GM23338 (cell line): Measurements from ENCODE around the gene LRBA. TPM values are rescaled to one million over a fixed set of nuclear protein-coding genes. Genes with fewer than 3 reads are reported as not detected.

ENCODE experiments used
- ATAC-seq: fragments of 200-7000 bp; cut with Tn5 transposase; 3 replicates; pipeline ENCODE4 v1.9.1; 2020
- DNase-seq: peaks from one replicate; pipeline ENCODE4 v3.0.0-alpha.2; 2015; ENCODE audit warnings: low spot score
- H2AFZ ChIP-seq: fragments of 200-600 bp; sonication (generic); 2 replicates; pipeline ENCODE4 v1.8.0; 2016; ENCODE audit warnings: antibody characterized with exemption, mild to moderate bottlenecking, moderate library complexity
- H3F3A ChIP-seq: fragments of 200-600 bp; sonication (generic); replicated peaks from 2 replicates; pipeline ENCODE4 v1.8.0; 2017; ENCODE audit warnings: antibody characterized with exemption, mixed run types, low read depth
- H3K27ac ChIP-seq: fragments of 200-600 bp; sonication (generic); 2 replicates; pipeline ENCODE4 v1.6.1; 2016; ENCODE audit warnings: low read depth
- H3K27me3 ChIP-seq: fragments of 200-600 bp; sonication (generic); 2 replicates; pipeline ENCODE4 v1.8.0; 2016; ENCODE audit warnings: mild to moderate bottlenecking, mixed run types, moderate library complexity; ENCODE audit not compliant: insufficient read depth
- H3K36me3 ChIP-seq: fragments of 200-600 bp; sonication (generic); 2 replicates; pipeline ENCODE4 v1.8.0; 2016; ENCODE audit warnings: mild to moderate bottlenecking; ENCODE audit not compliant: insufficient read depth
- H3K4me1 ChIP-seq: fragments of 200-600 bp; sonication (generic); 2 replicates; pipeline ENCODE4 v1.8.0; 2016; ENCODE audit warnings: mild to moderate bottlenecking, moderate library complexity; ENCODE audit not compliant: insufficient read depth
- H3K4me2 ChIP-seq: fragments of 200-600 bp; sonication (generic); 2 replicates; pipeline ENCODE4 v1.7.1; 2017; ENCODE audit warnings: mixed run types
- H3K4me3 ChIP-seq: fragments of 200-600 bp; sonication (generic); 2 replicates; pipeline ENCODE4 v1.6.1; 2016; ENCODE audit warnings: mixed run types
- H3K79me2 ChIP-seq: fragments of 200-600 bp; sonication (generic); replicated peaks from 2 replicates; pipeline ENCODE4 v1.8.0; 2017; ENCODE audit warnings: mild to moderate bottlenecking; ENCODE audit not compliant: insufficient read depth
- H3K9me2 ChIP-seq: fragments of 200-600 bp; sonication (generic); 2 replicates; pipeline ENCODE4 v1.8.0; 2017; ENCODE audit not compliant: insufficient read depth
- H4K20me1 ChIP-seq: fragments of 200-600 bp; sonication (generic); replicated peaks from 2 replicates; pipeline ENCODE4 v1.8.0; 2017; ENCODE audit warnings: mild to moderate bottlenecking; ENCODE audit not compliant: insufficient read depth
- H3K27ac Mint-ChIP-seq: 2 replicates; pipeline ENCODE4 v1.8.0; 2020; ENCODE audit warnings: inconsistent platforms, mild to moderate bottlenecking, moderate library complexity, mixed read lengths
- H3K27me3 Mint-ChIP-seq: 3 replicates; pipeline ENCODE4 v1.8.0; 2022; ENCODE audit warnings: low read depth, mild to moderate bottlenecking, moderate library complexity, mixed read lengths, inconsistent platforms; ENCODE audit not compliant: insufficient read depth, poor library complexity
- H3K36me3 Mint-ChIP-seq: 3 replicates; pipeline ENCODE4 v1.8.0; 2021; ENCODE audit warnings: low read depth, mild to moderate bottlenecking, inconsistent platforms, moderate library complexity, mixed read lengths
- H3K4me1 Mint-ChIP-seq: 3 replicates; pipeline ENCODE4 v1.8.0; 2020; ENCODE audit warnings: mild to moderate bottlenecking, inconsistent platforms, mixed read lengths
- H3K4me3 Mint-ChIP-seq: 3 replicates; pipeline ENCODE4 v1.8.0; 2021; ENCODE audit warnings: moderate library complexity, mild to moderate bottlenecking, inconsistent platforms, mixed read lengths
- H3K9me3 Mint-ChIP-seq: 3 replicates; pipeline ENCODE4 v1.8.0; 2020; ENCODE audit warnings: moderate library complexity, mild to moderate bottlenecking, inconsistent platforms, mixed read lengths
- CREB1 ChIP-seq: fragments of 250-450 bp; sonication (Bioruptor Pico); IDR thresholded peaks from 2 replicates; pipeline ENCODE4 v1.5.0; 2020; ENCODE audit warnings: low read depth, mild to moderate bottlenecking, moderate library complexity
- CTCF ChIP-seq, 2 experiments: fragments of 200-600 bp in 1 of 2; sonication (generic) in 1 of 2; conservative IDR thresholded peaks; 2 replicates each; pipeline versions ENCODE4 v1.5.1 to v1.6.1; 2016 to 2017; ENCODE audit warnings: antibody characterized with exemption in 2 of 2, low read depth in 2 of 2, mild to moderate bottlenecking in 2 of 2, moderate library complexity in 1 of 2
- ETS1 ChIP-seq: IDR thresholded peaks from 2 replicates; pipeline ENCODE4 v1.6.1; 2016; ENCODE audit warnings: antibody characterized with exemption
- EZH2 ChIP-seq: fragments of 200-600 bp; sonication (generic); IDR thresholded peaks from one replicate; pipeline ENCODE4 v1.8.0; 2017; ENCODE audit warnings: antibody characterized with exemption, mild to moderate bottlenecking, low read depth; ENCODE audit not compliant: unreplicated experiment
- EZH2phosphoT487 ChIP-seq: fragments of 200-600 bp; sonication (generic); IDR thresholded peaks from one replicate; pipeline ENCODE4 v1.8.1; 2018; ENCODE audit warnings: antibody characterized with exemption; ENCODE audit not compliant: unreplicated experiment
- JUNB ChIP-seq: IDR thresholded peaks from one replicate; pipeline ENCODE4 v1.6.1; 2016; ENCODE audit warnings: antibody characterized with exemption; ENCODE audit not compliant: unreplicated experiment
- NANOG ChIP-seq: IDR thresholded peaks from 2 replicates; pipeline ENCODE4 v1.6.1; 2016; ENCODE audit warnings: antibody characterized with exemption, borderline replicate concordance
- POLR2AphosphoS5 ChIP-seq: IDR thresholded peaks from 2 replicates; pipeline ENCODE4 v1.6.1; 2016; ENCODE audit warnings: antibody characterized with exemption, low read depth
- REST ChIP-seq: IDR thresholded peaks from one replicate; pipeline ENCODE4 v1.6.1; 2018; ENCODE audit warnings: antibody characterized with exemption; ENCODE audit not compliant: unreplicated experiment
- STAT1 ChIP-seq: IDR thresholded peaks from one replicate; pipeline ENCODE4 v1.6.1; 2016; ENCODE audit warnings: antibody characterized with exemption; ENCODE audit not compliant: unreplicated experiment
- ZNF114 ChIP-seq: fragments of 250-450 bp; sonication (Bioruptor Pico); IDR thresholded peaks from 2 replicates; pipeline ENCODE4 v1.5.0; 2020; ENCODE audit warnings: mild to moderate bottlenecking, moderate library complexity
- ZNF331 ChIP-seq: fragments of 250-450 bp; sonication (Bioruptor Pico); IDR thresholded peaks from 2 replicates; pipeline ENCODE4 v1.5.0; 2020; ENCODE audit warnings: low read depth, mild to moderate bottlenecking, moderate library complexity
- ZNF462 ChIP-seq: fragments of 250-450 bp; sonication (Bioruptor Pico); IDR thresholded peaks from 2 replicates; pipeline ENCODE4 v1.5.0; 2020; ENCODE audit warnings: mild to moderate bottlenecking, moderate library complexity
- polyA plus RNA-seq: library from polyadenylated mRNA; unstranded; fragments of >200 nt; fragmentation: Nextera tagmentation; extraction: Ambion mirVana; gene quantifications from 2 replicates; pipeline ENCODE4 v1.2.1, GENCODE V29; 2016
- total RNA-seq: library from RNA; depleted of rRNA; stranded (reverse); fragments of >200 nt; shearing (Covaris generic); gene quantifications from 2 replicates; pipeline ENCODE4 v1.2.3, GENCODE V29; 2014

The LRBA gene
- total and polyA plus RNA-seq, 2 experiments from 2014 or later: 23.3 to 126 TPM

GRCh38 chr4:150265806-150266205 lies 749.3 kb downstream of the LRBA start:
- H3K4me2 ChIP-seq: no peak overlapping the region
- no peaks in the 10 kb centered on the region; the same call in 1 of the 2 replicates for H3K4me1 ChIP-seq
- no peaks in the 10 kb centered on the region for H3F3A ChIP-seq
- peaks cover 4% of the 10 kb centered on the region; the same call in 1 of the 3 replicates for H3K36me3 Mint-ChIP-seq
- no peak overlapping the region for H3K4me3 ChIP-seq
- H2AFZ ChIP-seq: no peak overlapping the region
- H3K27me3 Mint-ChIP-seq: peaks cover 1% of the 10 kb centered on the region
- no peak overlapping the region for H3K4me3 Mint-ChIP-seq
- no peaks in the 10 kb centered on the region for H3K36me3 ChIP-seq
- H3K27ac Mint-ChIP-seq: no peak overlapping the region
- ATAC-seq (no peak), DNase-seq (no peak)
- H3K4me1 Mint-ChIP-seq: peaks cover 10% of the 10 kb centered on the region
- no peaks in the 10 kb centered on the region for H3K9me3 Mint-ChIP-seq
- H3K9me2 ChIP-seq: no peaks in the 10 kb centered on the region
- no peaks in the 10 kb centered on the region for H3K79me2 ChIP-seq
- H4K20me1 ChIP-seq: no peaks in the 10 kb centered on the region
- no peak overlapping the region for H3K27ac ChIP-seq
- TF ChIP-seq REST (no peak), ETS1 (no peak), JUNB (no peak), ZNF331 (CRISPR knock-in tag) (no peak), CTCF (conservative IDR thresholded peaks at IDR 0.05; ENCODE audit: low read depth in 2 of 2) (no peak), POLR2AphosphoS5 (no peak), EZH2 (no peak), STAT1 (no peak), NANOG (no peak), ZNF462 (CRISPR knock-in tag) (no peak), EZH2phosphoT487 (no peak), ZNF114 (CRISPR knock-in tag) (no peak), CREB1 (CRISPR knock-in tag) (no peak)
- H3K27me3 ChIP-seq: no peaks in the 10 kb centered on the region
